Ovary (tissue), 3 donors: ENCODE data around the gene SERPING1.
A peak's percentile ranks its signal among the peaks of the same experiment; 100 is the strongest.

Experiments used
- EP300 ChIP-seq: sonication (generic); formaldehyde crosslinking; IDR thresholded peaks from one replicate; pipeline ENCODE4 v1.6.1; 2017; ENCODE audit warnings: antibody characterized with exemption
- POLR2A ChIP-seq: fragments of 450-650 bp; IDR thresholded peaks from one replicate; pipeline ENCODE4 v1.6.1; 2017; ENCODE audit warnings: antibody characterized with exemption, mild to moderate bottlenecking, moderate library complexity
- TF ChIP-seq, protein P1 (sequence below), 3 donors: fragments of 450-650 bp in 2 of 3; fragments of 200-600 bp in 1 of 3; IDR thresholded peaks; one replicate each; pipeline versions ENCODE4 v1.5.1 to v1.8.0; 2016 to 2022; ENCODE audit warnings: antibody characterized with exemption in 3 of 3, mild to moderate bottlenecking in 1 of 3
- donor health status: DM: no; HTN: no; CAD: no.

DNA sequence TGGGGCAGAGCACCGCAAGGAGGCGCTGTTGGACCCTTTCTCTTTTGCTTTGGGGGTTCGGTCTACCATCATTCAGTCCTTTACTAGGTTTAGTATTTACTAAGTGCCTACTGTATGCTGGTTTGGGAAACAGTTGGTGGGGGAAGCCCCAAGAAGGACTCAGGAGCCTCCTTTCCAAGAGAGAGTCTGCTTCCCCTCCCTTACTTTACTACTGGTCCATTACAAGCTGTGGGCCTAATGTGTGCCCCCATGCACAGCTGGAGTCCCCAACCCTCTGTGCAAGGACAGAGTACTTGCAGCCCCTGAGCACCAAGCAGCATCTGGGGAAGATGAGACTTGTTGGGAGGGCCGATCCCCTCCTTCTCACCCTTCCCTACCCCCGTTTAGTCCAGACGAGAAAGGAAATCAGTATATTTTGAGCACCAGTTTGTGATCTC lies 29.1 kb upstream of the SERPING1 start:
- TF ChIP-seq POLR2A (no peak), EP300 (no peak)
- TF ChIP-seq, protein P1, sequence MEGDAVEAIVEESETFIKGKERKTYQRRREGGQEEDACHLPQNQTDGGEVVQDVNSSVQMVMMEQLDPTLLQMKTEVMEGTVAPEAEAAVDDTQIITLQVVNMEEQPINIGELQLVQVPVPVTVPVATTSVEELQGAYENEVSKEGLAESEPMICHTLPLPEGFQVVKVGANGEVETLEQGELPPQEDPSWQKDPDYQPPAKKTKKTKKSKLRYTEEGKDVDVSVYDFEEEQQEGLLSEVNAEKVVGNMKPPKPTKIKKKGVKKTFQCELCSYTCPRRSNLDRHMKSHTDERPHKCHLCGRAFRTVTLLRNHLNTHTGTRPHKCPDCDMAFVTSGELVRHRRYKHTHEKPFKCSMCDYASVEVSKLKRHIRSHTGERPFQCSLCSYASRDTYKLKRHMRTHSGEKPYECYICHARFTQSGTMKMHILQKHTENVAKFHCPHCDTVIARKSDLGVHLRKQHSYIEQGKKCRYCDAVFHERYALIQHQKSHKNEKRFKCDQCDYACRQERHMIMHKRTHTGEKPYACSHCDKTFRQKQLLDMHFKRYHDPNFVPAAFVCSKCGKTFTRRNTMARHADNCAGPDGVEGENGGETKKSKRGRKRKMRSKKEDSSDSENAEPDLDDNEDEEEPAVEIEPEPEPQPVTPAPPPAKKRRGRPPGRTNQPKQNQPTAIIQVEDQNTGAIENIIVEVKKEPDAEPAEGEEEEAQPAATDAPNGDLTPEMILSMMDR (IDR thresholded peaks at IDR 0.05) = peak in 1 of 3 donors; percentile 89
